BLaER1 (cell line): ENCODE measurements around the gene MT1E.
A peak's percentile ranks its signal among the peaks of the same experiment; 100 is the strongest.

ENCODE experiments used
- H3K27ac ChIP-seq: shearing (Covaris generic); formaldehyde crosslinking; 2 replicates; pipeline ENCODE4 v1.8.1; 2022
- H3K27me3 ChIP-seq: shearing (Covaris generic); formaldehyde crosslinking; 2 replicates; pipeline ENCODE4 v1.8.1; 2022
- H3K36me3 ChIP-seq: shearing (Covaris generic); formaldehyde crosslinking; 2 replicates; pipeline ENCODE4 v1.8.1; 2022
- H3K4me1 ChIP-seq: shearing (Covaris generic); formaldehyde crosslinking; 2 replicates; pipeline ENCODE4 v1.8.1; 2022
- H3K4me2 ChIP-seq: shearing (Covaris generic); formaldehyde crosslinking; 2 replicates; pipeline ENCODE4 v1.8.1; 2022
- H3K4me3 ChIP-seq: shearing (Covaris generic); formaldehyde crosslinking; 2 replicates; pipeline ENCODE4 v1.8.1; 2022
- H3K9ac ChIP-seq: shearing (Covaris generic); formaldehyde crosslinking; 2 replicates; pipeline ENCODE4 v1.8.1; 2022
- H3K9me3 ChIP-seq: shearing (Covaris generic); formaldehyde crosslinking; 2 replicates; pipeline ENCODE4 v1.8.1; 2022
- H4K20me1 ChIP-seq: shearing (Covaris generic); formaldehyde crosslinking; 2 replicates; pipeline ENCODE4 v1.8.1; 2022
- Cebpa-rat ChIP-seq: shearing (Covaris generic); IDR thresholded peaks from 2 replicates; pipeline ENCODE4 v1.8.1; 2022

Gene MT1E

GRCh38 chr16:56591377-56592060 is 34.1 kb upstream of the MT1E start:
- no peaks in the 10 kb centered on the region for H3K36me3 ChIP-seq
- no peak overlapping the region for H3K4me3 ChIP-seq
- TF ChIP-seq Cebpa-rat = no peak
- H3K27me3 ChIP-seq = peaks cover 26% of the 10 kb centered on the region
- H3K4me2 ChIP-seq = no peak overlapping the region
- H3K9ac ChIP-seq = no peak overlapping the region
- no peaks in the 10 kb centered on the region for H4K20me1 ChIP-seq
- H3K4me1 ChIP-seq = no peaks in the 10 kb centered on the region; the same call in 1 of the 2 replicates
- no peak overlapping the region for H3K27ac ChIP-seq
- H3K9me3 ChIP-seq = no peaks in the 10 kb centered on the region

DNA sequence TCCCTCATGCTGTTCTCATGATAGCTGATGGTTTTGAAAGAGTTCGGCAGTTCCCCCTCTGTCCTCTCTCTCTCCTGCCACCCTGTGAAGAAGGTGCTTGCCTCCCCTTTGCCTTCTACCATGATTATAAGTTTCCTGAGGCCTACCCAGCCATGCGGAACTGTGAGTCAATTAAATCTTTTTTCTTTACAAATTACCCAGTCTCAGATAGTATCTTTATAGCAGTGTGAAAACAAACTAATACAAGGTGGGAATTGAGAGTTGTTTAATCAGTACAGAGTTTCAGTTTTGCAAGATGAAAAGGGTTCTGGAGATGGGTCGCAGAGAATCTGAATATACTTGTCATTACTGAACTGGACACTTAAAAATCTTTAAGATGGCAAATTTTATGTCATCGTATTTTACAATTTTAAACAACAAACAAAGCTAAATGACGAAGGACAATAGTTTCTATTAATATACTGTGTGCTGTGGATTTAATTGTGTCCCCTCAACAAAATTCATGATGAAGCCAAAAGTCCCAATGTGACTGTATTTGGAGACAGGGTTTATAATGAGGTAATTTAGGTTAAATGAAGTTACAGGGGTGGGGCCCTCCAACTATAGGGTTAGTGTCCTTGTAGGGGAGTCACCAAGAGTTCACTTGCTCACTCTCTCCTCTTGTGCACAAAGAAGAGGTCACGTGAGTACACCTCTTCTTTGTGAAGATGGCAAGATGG is 31.8 kb upstream of the MT1E start:
- no peak overlapping the region for H3K9ac ChIP-seq
- H3K27me3 ChIP-seq = peaks cover 18% of the 10 kb centered on the region
- H4K20me1 ChIP-seq = no peaks in the 10 kb centered on the region
- no peaks in the 10 kb centered on the region for H3K9me3 ChIP-seq
- H3K4me1 ChIP-seq = no peaks in the 10 kb centered on the region; the same call in 1 of the 2 replicates
- H3K27ac ChIP-seq = no peak overlapping the region
- H3K4me3 ChIP-seq = no peak overlapping the region
- H3K36me3 ChIP-seq = no peaks in the 10 kb centered on the region
- no peak for TF ChIP-seq Cebpa-rat
- H3K4me2 ChIP-seq = no peak overlapping the region

DNA sequence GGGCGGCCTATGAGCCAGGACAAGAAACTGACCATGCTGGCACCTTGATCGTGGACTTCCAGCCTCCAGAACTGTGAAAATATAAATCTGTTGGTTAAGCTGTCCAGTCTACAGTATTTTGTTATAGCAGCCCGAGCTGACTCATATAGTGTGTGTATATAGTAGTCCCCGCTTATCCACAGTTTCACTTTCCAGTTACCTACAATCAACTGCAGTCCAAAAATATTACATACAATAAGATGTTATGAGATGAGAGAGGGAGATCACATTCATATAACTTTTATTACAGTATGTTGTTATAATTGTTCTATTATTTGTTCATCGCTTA is 31.3 kb upstream of the MT1E start:
- no peak for TF ChIP-seq Cebpa-rat

GRCh38 chr16:56600398-56600999 is 25.1 kb upstream of the MT1E start:
- Histone ChIP-seq H3K4me1 (no peaks in the 10 kb centered on the region), H3K36me3 (no peaks in the 10 kb centered on the region), H3K4me3 (no peak overlapping the region), H3K4me2 (no peak overlapping the region), H3K27ac (no peak overlapping the region), H3K9ac (no peak overlapping the region), H3K27me3 (no peaks in the 10 kb centered on the region), H3K9me3 (no peaks in the 10 kb centered on the region), H4K20me1 (no peaks in the 10 kb centered on the region)
- TF ChIP-seq Cebpa-rat = no peak

More for the DNA sequence above, 31.3 kb upstream of the MT1E start:
- no peaks in the 10 kb centered on the region for H4K20me1 ChIP-seq
- no peaks in the 10 kb centered on the region for H3K36me3 ChIP-seq
- no peak overlapping the region for H3K4me2 ChIP-seq
- no peak overlapping the region for H3K9ac ChIP-seq
- H3K4me3 ChIP-seq = no peak overlapping the region
- H3K4me1 ChIP-seq = no peaks in the 10 kb centered on the region; the same call in 1 of the 2 replicates
- H3K9me3 ChIP-seq = no peaks in the 10 kb centered on the region
- H3K27ac ChIP-seq = no peak overlapping the region
- peaks cover 13% of the 10 kb centered on the region for H3K27me3 ChIP-seq

- Histone ChIP-seq H3K4me1 (no peaks in the 10 kb centered on the region), H3K36me3 (no peaks in the 10 kb centered on the region), H3K9me3 (no peaks in the 10 kb centered on the region), H3K4me2 (no peak overlapping the region), H3K27me3 (no peaks in the 10 kb centered on the region), H4K20me1 (no peaks in the 10 kb centered on the region), H3K4me3 (no peak overlapping the region), H3K27ac (no peak overlapping the region), H3K9ac (no peak overlapping the region)
- no peak for TF ChIP-seq Cebpa-rat
Measured at GRCh38 chr16:56601325-56601724, 24.3 kb upstream of the MT1E start.

GRCh38 chr16:56603589-56603988 is 22.0 kb upstream of the MT1E start:
- H3K9ac ChIP-seq = no peak overlapping the region
- H3K27ac ChIP-seq = no peak overlapping the region
- no peaks in the 10 kb centered on the region for H4K20me1 ChIP-seq
- no peak overlapping the region for H3K4me3 ChIP-seq
- no peak overlapping the region for H3K4me2 ChIP-seq
- TF ChIP-seq Cebpa-rat = no peak
- H3K27me3 ChIP-seq = no peaks in the 10 kb centered on the region
- no peaks in the 10 kb centered on the region for H3K9me3 ChIP-seq
- peaks cover 15% of the 10 kb centered on the region for H3K4me1 ChIP-seq
- H3K36me3 ChIP-seq = no peaks in the 10 kb centered on the region

DNA sequence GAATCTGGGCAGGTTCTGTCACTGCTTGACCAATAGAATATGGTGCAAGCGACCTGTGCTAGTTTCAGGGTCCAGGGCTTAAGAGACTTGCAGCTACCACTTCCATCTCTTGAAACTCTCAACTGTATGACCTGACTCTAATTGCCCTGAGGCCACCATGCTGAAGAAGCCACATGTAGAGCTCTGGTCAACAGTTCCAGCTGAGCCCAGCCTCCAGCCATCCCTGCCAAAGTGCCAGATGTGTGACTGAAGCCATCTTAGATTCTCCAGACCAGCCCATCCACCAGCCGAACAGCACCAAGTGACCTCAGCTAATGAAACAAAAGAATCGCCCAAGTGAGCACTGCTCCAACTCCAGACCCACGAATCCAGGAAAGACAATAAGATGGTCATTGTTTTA is 20.6 kb upstream of the MT1E start:
- Histone ChIP-seq H4K20me1 (no peaks in the 10 kb centered on the region), H3K4me1 (peaks cover 29% of the 10 kb centered on the region), H3K9me3 (no peaks in the 10 kb centered on the region), H3K27ac (no peak overlapping the region), H3K9ac (no peak overlapping the region), H3K4me2 (no peak overlapping the region), H3K36me3 (no peaks in the 10 kb centered on the region), H3K27me3 (no peaks in the 10 kb centered on the region), H3K4me3 (no peak overlapping the region)
- TF ChIP-seq Cebpa-rat = no peak

GRCh38 chr16:56605475-56605874 is 20.1 kb upstream of the MT1E start:
- no peaks in the 10 kb centered on the region for H4K20me1 ChIP-seq
- peaks cover 34% of the 10 kb centered on the region for H3K4me1 ChIP-seq
- no peak for TF ChIP-seq Cebpa-rat
- H3K27ac ChIP-seq = no peak overlapping the region
- H3K36me3 ChIP-seq = no peaks in the 10 kb centered on the region
- no peaks in the 10 kb centered on the region for H3K27me3 ChIP-seq
- no peak overlapping the region for H3K4me2 ChIP-seq
- H3K9ac ChIP-seq = no peak overlapping the region
- no peak overlapping the region for H3K4me3 ChIP-seq
- no peaks in the 10 kb centered on the region for H3K9me3 ChIP-seq

GRCh38 chr16:56606071-56606475 is 19.5 kb upstream of the MT1E start:
- Histone ChIP-seq H3K4me2 (no peak overlapping the region), H3K9me3 (no peaks in the 10 kb centered on the region), H3K4me1 (peaks cover 40% of the 10 kb centered on the region), H3K9ac (no peak overlapping the region), H4K20me1 (no peaks in the 10 kb centered on the region), H3K27me3 (no peaks in the 10 kb centered on the region), H3K27ac (no peak overlapping the region), H3K4me3 (no peak overlapping the region), H3K36me3 (no peaks in the 10 kb centered on the region)
- TF ChIP-seq Cebpa-rat = no peak

DNA sequence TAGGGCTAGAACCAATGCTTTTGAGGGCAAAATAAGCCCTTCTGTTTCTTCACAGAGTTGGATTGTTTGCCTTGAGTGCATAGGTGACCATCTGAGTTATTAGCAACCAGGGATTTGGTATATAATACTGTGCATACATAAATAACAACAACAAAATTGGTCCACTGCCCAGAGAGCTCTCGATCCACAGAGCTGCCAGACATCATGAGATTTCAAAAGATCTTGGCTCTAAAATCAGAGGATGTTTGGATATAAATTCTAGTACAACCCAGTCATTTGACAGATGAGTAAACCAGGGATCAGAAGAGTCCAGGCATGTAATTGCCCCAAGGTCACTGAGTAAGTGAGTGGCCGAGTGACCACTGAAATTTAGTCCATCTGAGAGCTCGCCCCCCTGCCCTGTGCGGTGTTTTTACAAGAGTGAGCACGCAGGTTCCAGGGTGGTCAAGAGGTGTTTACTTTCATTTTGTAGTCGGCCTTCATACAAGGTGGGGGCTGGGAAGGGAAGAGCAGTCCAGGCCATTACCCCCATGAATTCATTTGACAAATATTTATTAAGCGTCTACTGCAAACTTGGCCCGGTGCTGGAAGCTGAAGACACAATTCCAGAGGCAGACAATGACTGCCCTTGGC is 19.0 kb upstream of the MT1E start:
- H3K9ac ChIP-seq = no peak overlapping the region
- no peaks in the 10 kb centered on the region for H3K36me3 ChIP-seq
- peaks cover 45% of the 10 kb centered on the region for H3K4me1 ChIP-seq
- no peaks in the 10 kb centered on the region for H4K20me1 ChIP-seq
- H3K9me3 ChIP-seq = no peaks in the 10 kb centered on the region
- no peaks in the 10 kb centered on the region for H3K27me3 ChIP-seq
- no peak overlapping the region for H3K27ac ChIP-seq
- peak overlapping the region; percentile 100 for H3K4me2 ChIP-seq
- no peak overlapping the region for H3K4me3 ChIP-seq
- TF ChIP-seq Cebpa-rat = no peak
